ENCODE measurements around the gene C16orf87. TPM values are rescaled to one million over a fixed set of nuclear protein-coding genes. Genes with fewer than 3 reads are reported as not detected.

The C16orf87 gene
- total RNA-seq, 2 donors from 2014 or later: 6.9 to 8.8 TPM

DNA sequence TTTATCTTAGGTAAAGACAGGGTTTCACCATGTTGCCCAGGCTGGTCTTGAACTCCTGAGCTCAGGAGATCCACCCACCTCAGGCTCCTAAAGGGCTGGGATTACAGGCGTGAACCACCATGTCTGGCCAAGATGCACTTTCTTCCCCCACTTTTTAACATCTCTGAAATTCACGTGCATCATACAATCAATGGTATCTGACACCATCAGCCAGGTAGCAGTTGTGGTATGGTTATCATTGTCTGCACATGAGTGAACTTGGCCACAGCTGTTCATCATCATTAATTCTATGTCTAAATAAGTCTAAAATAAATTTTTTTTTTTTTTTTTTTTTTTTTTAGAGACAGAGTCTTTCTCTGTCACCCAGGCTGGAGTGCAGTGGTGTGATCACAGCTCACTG, 48.7 kb downstream of the C16orf87 start:
- Histone ChIP-seq H3K4me1 (ENCODE audit: control insufficient read depth in 1 of 2, low read depth in 2 of 2) (no peaks in the 10 kb centered on the region), H3K27ac (no peak overlapping the region), H3K36me3 (no peaks in the 10 kb centered on the region), H3K9me3 (no peaks in the 10 kb centered on the region), H3K27me3 (replicated peaks; ENCODE audit: insufficient read depth) (no peaks in the 10 kb centered on the region), H3K4me3 (no peak overlapping the region)
- TF ChIP-seq, protein P1, sequence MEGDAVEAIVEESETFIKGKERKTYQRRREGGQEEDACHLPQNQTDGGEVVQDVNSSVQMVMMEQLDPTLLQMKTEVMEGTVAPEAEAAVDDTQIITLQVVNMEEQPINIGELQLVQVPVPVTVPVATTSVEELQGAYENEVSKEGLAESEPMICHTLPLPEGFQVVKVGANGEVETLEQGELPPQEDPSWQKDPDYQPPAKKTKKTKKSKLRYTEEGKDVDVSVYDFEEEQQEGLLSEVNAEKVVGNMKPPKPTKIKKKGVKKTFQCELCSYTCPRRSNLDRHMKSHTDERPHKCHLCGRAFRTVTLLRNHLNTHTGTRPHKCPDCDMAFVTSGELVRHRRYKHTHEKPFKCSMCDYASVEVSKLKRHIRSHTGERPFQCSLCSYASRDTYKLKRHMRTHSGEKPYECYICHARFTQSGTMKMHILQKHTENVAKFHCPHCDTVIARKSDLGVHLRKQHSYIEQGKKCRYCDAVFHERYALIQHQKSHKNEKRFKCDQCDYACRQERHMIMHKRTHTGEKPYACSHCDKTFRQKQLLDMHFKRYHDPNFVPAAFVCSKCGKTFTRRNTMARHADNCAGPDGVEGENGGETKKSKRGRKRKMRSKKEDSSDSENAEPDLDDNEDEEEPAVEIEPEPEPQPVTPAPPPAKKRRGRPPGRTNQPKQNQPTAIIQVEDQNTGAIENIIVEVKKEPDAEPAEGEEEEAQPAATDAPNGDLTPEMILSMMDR (IDR thresholded peaks at IDR 0.05): no peak
- no peak for ATAC-seq (ENCODE audit: insufficient number of reproducible peaks, low FRiP score, low read depth)
- DNase-seq (ENCODE audit: low spot score): no peak

- Histone ChIP-seq H3K27me3 (replicated peaks; ENCODE audit: insufficient read depth) (no peaks in the 10 kb centered on the region), H3K4me1 (ENCODE audit: control insufficient read depth in 1 of 2, low read depth in 2 of 2) (no peaks in the 10 kb centered on the region), H3K27ac (no peak overlapping the region), H3K9me3 (no peaks in the 10 kb centered on the region), H3K4me3 (no peak overlapping the region), H3K36me3 (no peaks in the 10 kb centered on the region)
- DNase-seq (ENCODE audit: low spot score) (no peak), ATAC-seq (ENCODE audit: insufficient number of reproducible peaks, low FRiP score, low read depth) (no peak)
- TF ChIP-seq, protein P1 (IDR thresholded peaks at IDR 0.05): no peak
These were observed 53.2 kb downstream of the C16orf87 start for GRCh38 chr16:46777804-46778203.

DNA sequence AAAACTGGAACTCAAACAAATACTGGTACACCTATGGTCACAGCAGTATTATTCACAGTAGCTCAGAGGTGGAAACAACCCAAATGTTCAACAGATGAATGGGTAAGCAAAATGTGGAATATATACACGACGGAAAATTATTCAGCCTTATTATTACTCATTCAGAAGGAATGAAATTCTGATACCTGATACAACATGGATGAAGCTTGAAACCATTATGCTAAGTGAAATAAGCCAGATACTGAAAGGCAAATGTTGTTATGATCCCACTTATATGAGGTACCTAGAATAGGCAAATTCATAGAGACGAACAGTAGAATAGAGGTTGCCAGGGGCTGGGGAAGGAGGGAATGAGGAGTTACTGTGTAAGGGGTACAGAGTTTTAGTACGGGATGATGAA, 55.8 kb downstream of the C16orf87 start:
- Histone ChIP-seq H3K27me3 (replicated peaks; ENCODE audit: insufficient read depth) (no peaks in the 10 kb centered on the region), H3K4me3 (no peak overlapping the region), H3K9me3 (no peaks in the 10 kb centered on the region), H3K36me3 (no peaks in the 10 kb centered on the region), H3K4me1 (ENCODE audit: control insufficient read depth in 1 of 2, low read depth in 2 of 2) (no peaks in the 10 kb centered on the region), H3K27ac (no peak overlapping the region)
- DNase-seq (ENCODE audit: low spot score): no peak
- ATAC-seq (ENCODE audit: insufficient number of reproducible peaks, low FRiP score, low read depth): no peak
- TF ChIP-seq, protein P1 (IDR thresholded peaks at IDR 0.05): no peak

DNA sequence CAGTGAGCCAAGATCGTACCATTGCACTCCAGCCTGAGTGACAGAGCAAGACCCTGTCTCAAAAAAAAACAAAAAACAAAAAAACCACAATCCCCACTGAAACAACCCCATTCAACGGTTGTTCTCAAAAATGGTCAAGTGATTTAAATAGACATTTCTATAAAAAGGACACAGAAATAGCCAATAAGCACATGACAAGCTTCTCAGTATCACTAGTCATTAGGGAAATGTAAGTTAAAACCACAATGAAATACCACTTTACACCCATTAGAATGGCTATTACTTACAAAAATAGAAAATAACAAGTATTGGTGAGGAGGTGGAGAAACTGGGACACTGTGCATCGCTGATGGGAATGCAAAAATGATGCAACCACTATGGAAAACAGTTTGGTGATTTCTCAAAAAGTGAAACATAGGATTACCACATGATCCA, 56.2 kb downstream of the C16orf87 start:
- H3K4me1 ChIP-seq (ENCODE audit: control insufficient read depth in 1 of 2, low read depth in 2 of 2): no peaks in the 10 kb centered on the region
- H3K27me3 ChIP-seq (replicated peaks; ENCODE audit: insufficient read depth): no peaks in the 10 kb centered on the region
- DNase-seq (ENCODE audit: low spot score): no peak
- H3K4me3 ChIP-seq: no peak overlapping the region
- H3K27ac ChIP-seq: no peak overlapping the region
- H3K36me3 ChIP-seq: no peaks in the 10 kb centered on the region
- no peaks in the 10 kb centered on the region for H3K9me3 ChIP-seq
- TF ChIP-seq, protein P1 (IDR thresholded peaks at IDR 0.05): no peak
- ATAC-seq (ENCODE audit: insufficient number of reproducible peaks, low FRiP score, low read depth): no peak

GRCh38 chr16:46772463-46772862, 58.5 kb downstream of the C16orf87 start:
- H3K4me3 ChIP-seq: no peak overlapping the region
- H3K27me3 ChIP-seq (replicated peaks; ENCODE audit: insufficient read depth): no peaks in the 10 kb centered on the region
- H3K9me3 ChIP-seq: no peaks in the 10 kb centered on the region
- H3K27ac ChIP-seq: no peak overlapping the region
- DNase-seq (ENCODE audit: low spot score): no peak
- no peaks in the 10 kb centered on the region for H3K4me1 ChIP-seq (ENCODE audit: control insufficient read depth in 1 of 2, low read depth in 2 of 2)
- H3K36me3 ChIP-seq: no peaks in the 10 kb centered on the region
- TF ChIP-seq, protein P1 (IDR thresholded peaks at IDR 0.05): no peak
- ATAC-seq (ENCODE audit: insufficient number of reproducible peaks, low FRiP score, low read depth): no peak
